ENCODE results near the gene C19orf44.

- no peak for TF ChIP-seq CTCF (IDR thresholded peaks at IDR 0.05)
- no peak for TF ChIP-seq POLR2A (IDR thresholded peaks at IDR 0.05)
Measured at GRCh38 chr19:16459680-16460079, 36.5 kb upstream of the C19orf44 start.
